Measurements from ENCODE around the gene NDP. TPM values are rescaled to one million over a fixed set of nuclear protein-coding genes. Genes with fewer than 3 reads are reported as not detected.
A peak's percentile ranks its signal among the peaks of the same experiment; 100 is the strongest.

Gene NDP
- total RNA-seq, 6 donors from 2014 or later, result not detected

DNA sequence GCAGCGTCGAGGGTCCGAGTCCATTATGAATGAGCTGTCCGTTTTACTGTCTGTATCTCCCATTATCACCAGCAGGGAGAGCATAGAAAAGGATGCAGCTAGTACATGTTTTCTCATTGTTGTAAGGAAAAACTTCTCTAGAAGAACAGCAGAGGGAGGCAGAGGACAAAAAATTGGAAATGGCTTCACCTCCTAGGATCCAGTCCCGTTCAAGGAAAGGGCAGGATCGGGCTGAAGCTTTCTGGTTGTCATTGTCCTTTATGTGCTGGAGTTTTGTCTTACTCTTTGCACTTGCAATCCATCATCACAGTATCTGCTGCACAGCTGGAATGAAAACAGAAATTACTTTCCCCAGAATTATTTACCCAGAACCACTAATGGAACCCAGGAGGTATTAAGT lies 14.7 kb downstream of the NDP start:
- TF ChIP-seq POLR2A (IDR thresholded peaks at IDR 0.05), result no peak
- TF ChIP-seq, protein P1, sequence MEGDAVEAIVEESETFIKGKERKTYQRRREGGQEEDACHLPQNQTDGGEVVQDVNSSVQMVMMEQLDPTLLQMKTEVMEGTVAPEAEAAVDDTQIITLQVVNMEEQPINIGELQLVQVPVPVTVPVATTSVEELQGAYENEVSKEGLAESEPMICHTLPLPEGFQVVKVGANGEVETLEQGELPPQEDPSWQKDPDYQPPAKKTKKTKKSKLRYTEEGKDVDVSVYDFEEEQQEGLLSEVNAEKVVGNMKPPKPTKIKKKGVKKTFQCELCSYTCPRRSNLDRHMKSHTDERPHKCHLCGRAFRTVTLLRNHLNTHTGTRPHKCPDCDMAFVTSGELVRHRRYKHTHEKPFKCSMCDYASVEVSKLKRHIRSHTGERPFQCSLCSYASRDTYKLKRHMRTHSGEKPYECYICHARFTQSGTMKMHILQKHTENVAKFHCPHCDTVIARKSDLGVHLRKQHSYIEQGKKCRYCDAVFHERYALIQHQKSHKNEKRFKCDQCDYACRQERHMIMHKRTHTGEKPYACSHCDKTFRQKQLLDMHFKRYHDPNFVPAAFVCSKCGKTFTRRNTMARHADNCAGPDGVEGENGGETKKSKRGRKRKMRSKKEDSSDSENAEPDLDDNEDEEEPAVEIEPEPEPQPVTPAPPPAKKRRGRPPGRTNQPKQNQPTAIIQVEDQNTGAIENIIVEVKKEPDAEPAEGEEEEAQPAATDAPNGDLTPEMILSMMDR (IDR thresholded peaks at IDR 0.05), result peak; percentile 54 to 87 (median 76)
- TF ChIP-seq EP300 (IDR thresholded peaks at IDR 0.05), result no peak
- DNase-seq (no peak), ATAC-seq (ENCODE audit: low FRiP score in 2 of 2) (peak; percentile 70 to 83)
- H3K4me3 ChIP-seq, result no peak overlapping the region
- H3K9me3 ChIP-seq, result no peaks in the 10 kb centered on the region
- H3K4me1 ChIP-seq, result no peaks in the 10 kb centered on the region
- no peak overlapping the region for H3K27ac ChIP-seq
- H3K36me3 ChIP-seq, result no peaks in the 10 kb centered on the region
- no peaks in the 10 kb centered on the region for H3K27me3 ChIP-seq
- 2 to 3% methylated on average over 3 to 6 of the region's 6 CpGs for WGBS, 2 donors

DNA sequence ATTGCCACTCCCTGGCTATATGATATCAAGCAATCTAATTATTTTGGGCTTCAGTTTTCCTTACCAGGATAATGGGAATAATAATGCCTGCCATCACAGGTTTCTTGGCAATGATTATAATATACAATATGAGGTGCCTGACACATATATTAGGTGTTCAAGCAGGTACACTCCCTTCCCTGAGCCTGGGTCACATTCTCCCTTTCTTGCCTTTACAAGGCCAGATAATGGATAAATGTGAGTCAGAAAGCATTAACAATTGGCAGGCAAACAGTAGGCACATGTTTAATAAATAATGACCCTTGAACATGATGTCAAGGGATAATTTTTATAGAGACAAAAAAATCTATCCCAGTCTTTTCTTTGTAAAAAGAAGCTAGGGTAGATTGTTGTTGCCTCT lies 17.2 kb downstream of the NDP start:
- no peak overlapping the region for H3K4me3 ChIP-seq
- no peaks in the 10 kb centered on the region for H3K36me3 ChIP-seq
- no peaks in the 10 kb centered on the region for H3K4me1 ChIP-seq
- H3K27me3 ChIP-seq, result no peaks in the 10 kb centered on the region
- H3K27ac ChIP-seq, result no peak overlapping the region
- no peak for DNase-seq
- TF ChIP-seq POLR2A (IDR thresholded peaks at IDR 0.05) (no peak), EP300 (IDR thresholded peaks at IDR 0.05) (no peak), POLR2AphosphoS5 (IDR thresholded peaks at IDR 0.05) (no peak)
- TF ChIP-seq, protein P1 (IDR thresholded peaks at IDR 0.05), result no peak
- no peaks in the 10 kb centered on the region for H3K9me3 ChIP-seq
- ATAC-seq (ENCODE audit: low FRiP score in 2 of 2), result no peak

DNA sequence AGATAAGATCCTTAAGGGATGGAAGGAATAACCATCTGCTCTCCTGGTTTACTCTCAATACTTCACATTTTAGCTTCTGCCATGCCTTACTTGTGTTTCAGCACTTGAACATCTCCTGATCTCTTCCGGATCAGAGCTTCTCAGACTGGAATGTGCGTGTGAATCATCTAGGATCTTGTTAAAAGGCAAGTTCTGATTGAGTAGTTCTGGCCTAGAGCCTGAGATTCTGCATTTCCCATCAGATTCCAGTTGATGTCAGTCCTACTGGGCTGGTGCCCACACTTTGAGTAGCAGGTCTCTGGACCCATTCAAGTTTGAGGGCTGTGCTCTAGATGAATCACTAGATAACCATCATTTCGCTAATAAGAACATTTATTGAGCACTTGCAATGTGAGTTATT lies 20.0 kb downstream of the NDP start:
- Histone ChIP-seq H3K27ac (no peak overlapping the region), H3K36me3 (no peaks in the 10 kb centered on the region), H3K9me3 (no peaks in the 10 kb centered on the region), H3K4me1 (no peaks in the 10 kb centered on the region), H3K27me3 (no peaks in the 10 kb centered on the region), H3K4me3 (no peak overlapping the region)
- TF ChIP-seq, protein P1 (IDR thresholded peaks at IDR 0.05), result no peak
- TF ChIP-seq EP300 (IDR thresholded peaks at IDR 0.05), result no peak
- TF ChIP-seq POLR2AphosphoS5 (IDR thresholded peaks at IDR 0.05), result no peak
- no peak for TF ChIP-seq POLR2A (IDR thresholded peaks at IDR 0.05)
- ATAC-seq (ENCODE audit: low FRiP score in 2 of 2) (no peak), DNase-seq (no peak)
- 78 to 95% methylated on average over 3 of the region's 3 CpGs for WGBS, 2 donors

DNA sequence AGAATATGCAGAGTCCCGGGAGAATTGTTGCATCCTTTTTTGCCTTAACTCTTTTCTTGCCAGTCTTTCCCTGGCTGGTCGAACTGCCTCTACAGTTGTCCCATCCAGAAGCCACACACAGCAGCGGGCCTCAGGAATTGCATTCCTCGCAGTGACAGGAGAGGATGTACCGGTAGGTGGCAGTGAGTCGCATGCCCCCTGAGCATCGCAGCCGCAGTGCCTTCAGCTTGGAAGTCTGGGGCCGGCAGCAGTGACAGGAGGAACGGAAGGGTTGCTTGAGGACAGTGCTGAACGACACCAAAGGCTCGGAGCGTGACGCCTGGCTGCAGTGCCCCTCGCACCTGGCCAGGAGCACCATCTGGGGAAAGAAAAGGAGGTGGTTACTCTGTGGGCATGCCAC lies 23.5 kb downstream of the NDP start:
- ATAC-seq (ENCODE audit: low FRiP score in 2 of 2), result no peak

More for the DNA sequence above, 23.5 kb downstream of the NDP start:
- TF ChIP-seq, protein P1 (IDR thresholded peaks at IDR 0.05), result peak in 5 of 6 experiments; percentile 20 to 40 (median 25)
- TF ChIP-seq POLR2AphosphoS5 (IDR thresholded peaks at IDR 0.05), result no peak
- Histone ChIP-seq H3K36me3 (no peaks in the 10 kb centered on the region), H3K27ac (no peak overlapping the region), H3K9me3 (no peaks in the 10 kb centered on the region), H3K27me3 (no peaks in the 10 kb centered on the region), H3K4me1 (no peaks in the 10 kb centered on the region), H3K4me3 (no peak overlapping the region)
- WGBS, 2 donors, result 8 to 15% methylated on average over 15 of the region's 15 CpGs
- DNase-seq, result peak; percentile 21 to 27
